Measurements from ENCODE around the gene EMILIN2. TPM values are rescaled to one million over a fixed set of nuclear protein-coding genes. Genes with fewer than 3 reads are reported as not detected.

The EMILIN2 gene
- total and polyA plus RNA-seq, 2 donors (not counting 1 experiment from before 2014, with no cell fraction given): 2.5 to 48.2 TPM

DNA sequence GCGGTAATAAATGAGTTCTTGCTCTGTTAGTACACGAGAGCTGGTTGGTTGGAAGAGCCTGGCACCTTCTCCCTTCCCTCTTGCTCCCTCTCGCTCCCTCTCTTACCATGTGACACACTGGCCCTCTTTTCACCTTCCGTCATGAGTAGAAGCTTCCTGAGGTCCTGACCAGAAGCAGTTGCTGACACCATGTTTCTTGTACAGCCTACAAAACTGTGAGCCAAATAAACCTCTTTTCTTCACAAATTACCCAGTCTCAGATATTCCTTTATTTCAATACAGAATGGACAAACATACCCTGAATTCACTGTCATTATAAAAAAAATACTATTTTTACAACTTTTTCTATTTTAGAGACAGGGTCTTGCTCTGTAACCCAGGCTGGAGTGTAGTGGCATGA, 40.7 kb downstream of the EMILIN2 start:
- Mint-ChIP-seq H3K9me3 (ENCODE audit: insufficient read depth) (peaks cover 4% of the 10 kb centered on the region), H3K4me3 (no peak overlapping the region), H3K4me1 (peaks cover 11% of the 10 kb centered on the region), H3K27me3 (peaks cover 13% of the 10 kb centered on the region), H3K27ac (no peak overlapping the region)
- Histone ChIP-seq H4K20me1 (ENCODE audit: control insufficient read depth, insufficient read depth, low read length, poor library complexity, severe bottlenecking) (no peaks in the 10 kb centered on the region), H2AFZ (ENCODE audit: insufficient read depth, low read depth, low read length, poor library complexity, severe bottlenecking) (no peak overlapping the region), H3K27ac (ENCODE audit: low read length in 2 of 2) (no peak overlapping the region), H3K79me2 (ENCODE audit: control insufficient read depth, insufficient read depth, low read length) (no peaks in the 10 kb centered on the region), H3K4me3 (ENCODE audit: control extremely low read depth in 1 of 5, extremely low read depth in 1 of 5, insufficient read depth in 1 of 5, low read depth in 2 of 5, low read length in 4 of 5) (no peak overlapping the region), H3K9ac (ENCODE audit: low read length) (no peak overlapping the region), H3K27me3 (replicated peaks in 1 of 4; ENCODE audit: control extremely low read depth in 1 of 4, control insufficient read depth in 3 of 4, insufficient read depth in 4 of 4, low read length in 3 of 4) (peaks cover 0 to 4% (median 0%) of the 10 kb centered on the region in 4 experiments), H3K4me1 (ENCODE audit: control insufficient read depth in 2 of 2, insufficient read depth in 2 of 2, low read length in 2 of 2) (peaks cover 9 to 10% of the 10 kb centered on the region in 2 donors), H3K4me2 (replicated peaks; ENCODE audit: low read depth, low read length, poor library complexity, severe bottlenecking) (no peak overlapping the region), H3K36me3 (replicated peaks in 1 of 2; ENCODE audit: control extremely low read depth in 1 of 2, control insufficient read depth in 1 of 2, extremely low read depth in 1 of 2, insufficient read depth in 2 of 2, low read length in 1 of 2) (no peaks in the 10 kb centered on the region), H3K9me3 (ENCODE audit: control extremely low read depth in 1 of 3, control insufficient read depth in 2 of 3, insufficient read depth in 1 of 3, low read length in 2 of 3) (peaks cover 0 to 3% (median 0%) of the 10 kb centered on the region in 3 donors)
- DNase-seq (no peak), ATAC-seq (ENCODE audit: low read depth) (no peak)
- intact Hi-C loops (cut with micrococcal nuclease): no loop called here
- CTCF ChIA-PET: interaction anchor here (1.4 kb wide), 1 partner anchor 95 kb away, joined by 3 read pairs; no protein-coding TSS in a partner anchor
- no peak for TF ChIP-seq EZH2 (IDR thresholded peaks at IDR 0.05; ENCODE audit: borderline replicate concordance, insufficient read depth, low read depth, low read length, poor library complexity, severe bottlenecking)
- TF ChIP-seq, protein P1, sequence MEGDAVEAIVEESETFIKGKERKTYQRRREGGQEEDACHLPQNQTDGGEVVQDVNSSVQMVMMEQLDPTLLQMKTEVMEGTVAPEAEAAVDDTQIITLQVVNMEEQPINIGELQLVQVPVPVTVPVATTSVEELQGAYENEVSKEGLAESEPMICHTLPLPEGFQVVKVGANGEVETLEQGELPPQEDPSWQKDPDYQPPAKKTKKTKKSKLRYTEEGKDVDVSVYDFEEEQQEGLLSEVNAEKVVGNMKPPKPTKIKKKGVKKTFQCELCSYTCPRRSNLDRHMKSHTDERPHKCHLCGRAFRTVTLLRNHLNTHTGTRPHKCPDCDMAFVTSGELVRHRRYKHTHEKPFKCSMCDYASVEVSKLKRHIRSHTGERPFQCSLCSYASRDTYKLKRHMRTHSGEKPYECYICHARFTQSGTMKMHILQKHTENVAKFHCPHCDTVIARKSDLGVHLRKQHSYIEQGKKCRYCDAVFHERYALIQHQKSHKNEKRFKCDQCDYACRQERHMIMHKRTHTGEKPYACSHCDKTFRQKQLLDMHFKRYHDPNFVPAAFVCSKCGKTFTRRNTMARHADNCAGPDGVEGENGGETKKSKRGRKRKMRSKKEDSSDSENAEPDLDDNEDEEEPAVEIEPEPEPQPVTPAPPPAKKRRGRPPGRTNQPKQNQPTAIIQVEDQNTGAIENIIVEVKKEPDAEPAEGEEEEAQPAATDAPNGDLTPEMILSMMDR (IDR thresholded peaks at IDR 0.05): no peak
- POLR2A ChIA-PET: no interaction called here
- WGBS (ENCODE audit: insufficient coverage): 67% methylated on average over 3 of the region's 4 CpGs

DNA sequence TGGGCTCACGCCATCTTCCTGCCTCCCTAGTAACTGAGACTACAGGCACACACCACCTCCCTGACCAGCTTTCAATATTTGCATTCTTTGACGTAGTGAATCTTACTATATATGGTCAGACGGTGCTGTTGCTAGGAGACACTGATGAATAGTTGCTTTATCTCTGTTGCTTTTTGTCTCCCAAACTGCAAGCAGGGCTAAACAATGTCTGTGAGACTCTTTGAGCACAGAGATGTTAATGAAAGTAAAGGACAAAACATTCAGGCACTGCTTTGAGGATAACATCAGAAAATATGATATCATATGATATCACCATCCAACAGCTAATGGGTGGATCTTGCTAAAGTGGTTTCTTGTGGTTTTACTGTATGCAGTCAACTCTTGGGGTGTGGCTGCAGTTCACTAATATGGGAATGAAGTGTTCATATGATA, 43.0 kb downstream of the EMILIN2 start:
- ATAC-seq (ENCODE audit: low read depth) (no peak), DNase-seq (no peak)
- H3K9ac ChIP-seq (ENCODE audit: low read length): no peak overlapping the region
- H3K4me2 ChIP-seq (replicated peaks; ENCODE audit: low read depth, low read length, poor library complexity, severe bottlenecking): no peak overlapping the region
- no peak overlapping the region for H2AFZ ChIP-seq (ENCODE audit: insufficient read depth, low read depth, low read length, poor library complexity, severe bottlenecking)
- Mint-ChIP-seq H3K27ac (no peak overlapping the region), H3K27me3 (peaks cover 13% of the 10 kb centered on the region), H3K4me3 (no peak overlapping the region), H3K9me3 (ENCODE audit: insufficient read depth) (peaks cover 4% of the 10 kb centered on the region), H3K4me1 (no peaks in the 10 kb centered on the region)
- no peak overlapping the region for H3K27ac ChIP-seq (ENCODE audit: low read length in 2 of 2)
- no peak overlapping the region for H3K4me3 ChIP-seq (ENCODE audit: control extremely low read depth in 1 of 5, extremely low read depth in 1 of 5, insufficient read depth in 1 of 5, low read depth in 2 of 5, low read length in 4 of 5)
- no peaks in the 10 kb centered on the region for H3K4me1 ChIP-seq (ENCODE audit: control insufficient read depth in 2 of 2, insufficient read depth in 2 of 2, low read length in 2 of 2)
- H3K36me3 ChIP-seq (replicated peaks in 1 of 2; ENCODE audit: control extremely low read depth in 1 of 2, control insufficient read depth in 1 of 2, extremely low read depth in 1 of 2, insufficient read depth in 2 of 2, low read length in 1 of 2): no peaks in the 10 kb centered on the region
- intact Hi-C loops (cut with micrococcal nuclease): no loop called here
- no peaks in the 10 kb centered on the region for H3K79me2 ChIP-seq (ENCODE audit: control insufficient read depth, insufficient read depth, low read length)
- POLR2A ChIA-PET: interaction anchor here (0.5 kb wide), 1 partner anchor 197 kb away, joined by 3 read pairs; no protein-coding TSS in a partner anchor
- CTCF ChIA-PET: no interaction called here
- WGBS (ENCODE audit: insufficient coverage): no CpG with 5 or more reads among the region's 3 CpGs
- H4K20me1 ChIP-seq (ENCODE audit: control insufficient read depth, insufficient read depth, low read length, poor library complexity, severe bottlenecking): no peaks in the 10 kb centered on the region
- peaks cover 0 to 3% (median 0%) of the 10 kb centered on the region in 3 donors for H3K9me3 ChIP-seq (ENCODE audit: control extremely low read depth in 1 of 3, control insufficient read depth in 2 of 3, insufficient read depth in 1 of 3, low read length in 2 of 3)
- peaks cover 0 to 4% (median 0%) of the 10 kb centered on the region in 4 experiments for H3K27me3 ChIP-seq (replicated peaks in 1 of 4; ENCODE audit: control extremely low read depth in 1 of 4, control insufficient read depth in 3 of 4, insufficient read depth in 4 of 4, low read length in 3 of 4)
- TF ChIP-seq, protein P1 (IDR thresholded peaks at IDR 0.05): no peak
- no peak for TF ChIP-seq EZH2 (IDR thresholded peaks at IDR 0.05; ENCODE audit: borderline replicate concordance, insufficient read depth, low read depth, low read length, poor library complexity, severe bottlenecking)
